ENCODE data around the gene TTLL5.

- TF ChIP-seq CTCF (IDR thresholded peaks at IDR 0.05) (no peak), RAD21 (IDR thresholded peaks at IDR 0.05; ENCODE audit: low read length) (no peak), USF2 (IDR thresholded peaks at IDR 0.05; ENCODE audit: borderline replicate concordance, low read depth, low read length) (no peak), POLR2AphosphoS5 (IDR thresholded peaks at IDR 0.05; ENCODE audit: low read depth, low read length) (no peak), JUND (IDR thresholded peaks at IDR 0.05) (no peak), CHD2 (IDR thresholded peaks at IDR 0.05; ENCODE audit: low read length, partially characterized antibody) (no peak), FOXJ3 (CRISPR knock-in tag; IDR thresholded peaks at IDR 0.05) (no peak), SMC3 (IDR thresholded peaks at IDR 0.05; ENCODE audit: low read depth, low read length) (no peak), EP300 (IDR thresholded peaks at IDR 0.05; ENCODE audit: borderline replicate concordance in 1 of 2, low read depth in 1 of 2, low read length in 1 of 2) (no peak)
Observed at GRCh38 chr14:75619548-75619947, 41.5 kb upstream of the TTLL5 start.

Data from SK-N-SH (cell line).